Activated CD8-positive, alpha-beta T cell treated with anti-CD3 and anti-CD28 coated beads for 36 hours (primary cell): ENCODE results near the gene ENPP6. TPM values are rescaled to one million over a fixed set of nuclear protein-coding genes. Genes with fewer than 3 reads are reported as not detected.

Source experiments
- ATAC-seq: fragments of 200-7000 bp; cut with Tn5 transposase; one replicate; pipeline ENCODE4 v1.10.0; 2021; ENCODE audit warnings: mild to moderate bottlenecking, moderate library complexity
- CTCF ChIA-PET: fragments of 350-600 bp; sonication (Branson Sonifier 250); formaldehyde crosslinking; loops from one replicate; lab custom pipeline; 2021; ENCODE audit warnings: antibody characterized with exemption; lab: Charles Lee
- POLR2A ChIA-PET: fragments of 350-600 bp; sonication (Branson Sonifier 250); formaldehyde crosslinking; loops from one replicate; lab custom pipeline; 2021; ENCODE audit warnings: antibody characterized with exemption; lab: Charles Lee
- DNase-seq: peaks from one replicate; pipeline ENCODE4 v3.0.0-alpha.2; 2020
- H3K27ac Mint-ChIP-seq: one replicate; pipeline ENCODE4 v1.8.0; 2021; ENCODE audit warnings: mild to moderate bottlenecking, mixed read lengths
- H3K27me3 Mint-ChIP-seq: one replicate; pipeline ENCODE4 v1.8.0; 2021; ENCODE audit warnings: mixed read lengths
- H3K36me3 Mint-ChIP-seq: one replicate; pipeline ENCODE4 v1.8.0; 2021; ENCODE audit warnings: low read depth, mixed read lengths
- H3K4me1 Mint-ChIP-seq: one replicate; pipeline ENCODE4 v1.8.0; 2021; ENCODE audit warnings: low read depth, mixed read lengths
- H3K4me3 Mint-ChIP-seq: one replicate; pipeline ENCODE4 v1.8.0; 2021; ENCODE audit warnings: mild to moderate bottlenecking, moderate library complexity, mixed read lengths
- H3K9me3 Mint-ChIP-seq: one replicate; pipeline ENCODE4 v1.8.0; 2021; ENCODE audit warnings: mixed read lengths
- CTCF ChIP-seq: fragments of 200-600 bp; IDR thresholded peaks from one replicate; pipeline ENCODE4 v1.8.0; 2022; ENCODE audit warnings: antibody characterized with exemption, mild to moderate bottlenecking
- intact Hi-C: fragments of 100-400 bp; cut with micrococcal nuclease; formaldehyde crosslinking; loops from one replicate; pipeline ENCODE4 v1.10.0; 2022
- total RNA-seq, 2 experiments: library from RNA; stranded (reverse); gene quantifications; one replicate each; pipeline ENCODE4 v1.2.3, GENCODE V29; 2021

Gene ENPP6
- total RNA-seq, 2 experiments from 2014 or later: 0.27 to 0.40 TPM

GRCh38 chr4:184080674-184081073, 137.0 kb downstream of the ENPP6 start:
- intact Hi-C loops: no loop called here
- TF ChIP-seq CTCF: no peak
- ChIA-PET CTCF (no interaction called here), POLR2A (no interaction called here)
- Mint-ChIP-seq H3K4me1 (no peaks in the 10 kb centered on the region), H3K36me3 (no peaks in the 10 kb centered on the region), H3K9me3 (peaks cover 3% of the 10 kb centered on the region), H3K4me3 (no peak overlapping the region), H3K27me3 (peaks cover 16% of the 10 kb centered on the region), H3K27ac (no peak overlapping the region)
- DNase-seq (no peak), ATAC-seq (no peak)

GRCh38 chr4:184074677-184075388, 142.8 kb downstream of the ENPP6 start:
- Mint-ChIP-seq H3K9me3 (peaks cover 15% of the 10 kb centered on the region), H3K36me3 (peaks cover 1% of the 10 kb centered on the region), H3K27me3 (peaks cover 12% of the 10 kb centered on the region), H3K4me3 (no peak overlapping the region), H3K4me1 (no peaks in the 10 kb centered on the region), H3K27ac (no peak overlapping the region)
- no peak for ATAC-seq
- no peak for DNase-seq
- ChIA-PET CTCF (no interaction called here), POLR2A (no interaction called here)
- no peak for TF ChIP-seq CTCF
- intact Hi-C loops: no loop called here

GRCh38 chr4:184067931-184068554, 149.6 kb downstream of the ENPP6 start:
- H3K9me3 Mint-ChIP-seq: peaks cover 11% of the 10 kb centered on the region
- H3K27ac Mint-ChIP-seq: no peak overlapping the region
- no peak for TF ChIP-seq CTCF
- H3K27me3 Mint-ChIP-seq: peaks cover 2% of the 10 kb centered on the region
- intact Hi-C loops: no loop called here
- H3K4me1 Mint-ChIP-seq: no peaks in the 10 kb centered on the region
- no peak for ATAC-seq
- ChIA-PET CTCF (no interaction called here), POLR2A (no interaction called here)
- DNase-seq: no peak
- no peak overlapping the region for H3K4me3 Mint-ChIP-seq
- no peaks in the 10 kb centered on the region for H3K36me3 Mint-ChIP-seq

- no peak for DNase-seq
- TF ChIP-seq CTCF: no peak
- Mint-ChIP-seq H3K4me3 (no peak overlapping the region), H3K27me3 (peaks cover 2% of the 10 kb centered on the region), H3K9me3 (peaks cover 3% of the 10 kb centered on the region), H3K4me1 (no peaks in the 10 kb centered on the region), H3K36me3 (no peaks in the 10 kb centered on the region), H3K27ac (no peak overlapping the region)
- intact Hi-C loops: no loop called here
- CTCF ChIA-PET: interaction anchor here (1.3 kb wide), 1 partner anchor 32 kb away, joined by 3 read pairs; no protein-coding TSS in a partner anchor
- POLR2A ChIA-PET: no interaction called here
- no peak for ATAC-seq
Measured at GRCh38 chr4:184066584-184067300, 150.9 kb downstream of the ENPP6 start.

GRCh38 chr4:184064877-184065276, 152.8 kb downstream of the ENPP6 start:
- H3K9me3 Mint-ChIP-seq: no peaks in the 10 kb centered on the region
- no peak overlapping the region for H3K4me3 Mint-ChIP-seq
- ChIA-PET CTCF (no interaction called here), POLR2A (no interaction called here)
- no peak for TF ChIP-seq CTCF
- intact Hi-C loops: no loop called here
- H3K27me3 Mint-ChIP-seq: no peaks in the 10 kb centered on the region
- no peaks in the 10 kb centered on the region for H3K4me1 Mint-ChIP-seq
- ATAC-seq (no peak), DNase-seq (no peak)
- no peaks in the 10 kb centered on the region for H3K36me3 Mint-ChIP-seq
- H3K27ac Mint-ChIP-seq: no peak overlapping the region
